Tibial nerve (tissue), 4 donors: ENCODE measurements around the gene PDE1C. TPM values are rescaled to one million over a fixed set of nuclear protein-coding genes. Genes with fewer than 3 reads are reported as not detected.

Experiments used
- DNase-seq, 2 donors: peaks; one replicate each; pipeline ENCODE4 v3.0.0-alpha.2; 2019; ENCODE audit warnings: low spot score in 2 of 2
- H3K27ac ChIP-seq, 4 donors: fragments of 200-600 bp; sonication (generic) in 3 of 4; one replicate each; pipeline ENCODE4 v1.5.1; 2017 to 2019; ENCODE audit warnings: mild to moderate bottlenecking in 1 of 4
- H3K27me3 ChIP-seq, 2 donors: fragments of 200-600 bp; sonication (generic) in 1 of 2; one replicate each; pipeline versions ENCODE4 v1.5.1 to v1.6.0; 2017 to 2019
- H3K36me3 ChIP-seq, 3 donors: fragments of 200-600 bp; sonication (generic); one replicate each; pipeline ENCODE4 v1.5.1; 2018 to 2019
- H3K4me1 ChIP-seq, 4 donors: fragments of 200-600 bp; sonication (generic) in 3 of 4; one replicate each; pipeline ENCODE4 v1.5.1; 2017 to 2019
- H3K4me3 ChIP-seq, 4 donors: fragments of 200-600 bp; sonication (generic) in 3 of 4; one replicate each; pipeline ENCODE4 v1.5.1; 2017 to 2019; ENCODE audit warnings: mild to moderate bottlenecking in 1 of 4, moderate library complexity in 1 of 4
- H3K9me3 ChIP-seq, 4 donors: fragments of 200-600 bp; sonication (generic) in 3 of 4; one replicate each; pipeline ENCODE4 v1.5.1; 2017 to 2019
- CTCF ChIP-seq, 5 experiments: fragments of 200-600 bp in 3 of 5; fragments of 450-650 bp in 2 of 5; sonication (generic) in 3 of 5; IDR thresholded peaks; one replicate each; pipeline ENCODE4 v1.5.1; 2016 to 2019; ENCODE audit warnings: antibody characterized with exemption in 5 of 5, mild to moderate bottlenecking in 3 of 5, moderate library complexity in 2 of 5
- EP300 ChIP-seq, 2 donors: sonication (generic); formaldehyde crosslinking; IDR thresholded peaks; one replicate each; pipeline ENCODE4 v1.6.1; 2017; ENCODE audit warnings: antibody characterized with exemption in 2 of 2, mild to moderate bottlenecking in 1 of 2
- POLR2A ChIP-seq, 2 donors: fragments of 450-650 bp; IDR thresholded peaks; one replicate each; pipeline ENCODE4 v1.6.1; 2017; ENCODE audit warnings: antibody characterized with exemption in 2 of 2, mild to moderate bottlenecking in 2 of 2, moderate library complexity in 2 of 2
- WGBS, 2 donors: methylation state at CpG; one replicate each; pipeline ENCODE4 v1.1.5; 2018; 5-methylcytosine and 5-hydroxymethylcytosine counted together
- total RNA-seq, 4 donors: library from RNA; depleted of rRNA; stranded (reverse); fragments of >200 nt; gene quantifications; one replicate each; pipeline ENCODE4 v1.1.0, GENCODE V29; 2016

The PDE1C gene
- total RNA-seq, 4 donors from 2014 or later = 10.6 to 31.8 (median 20.7) TPM

GRCh38 chr7:32053204-32053603 is 17.0 kb downstream of the PDE1C start:
- Histone ChIP-seq H3K36me3 (no peaks in the 10 kb centered on the region), H3K27me3 (no peaks in the 10 kb centered on the region), H3K4me1 (peaks cover 0 to 30% (median 0%) of the 10 kb centered on the region in 4 donors), H3K4me3 (no peak overlapping the region), H3K27ac (no peak overlapping the region), H3K9me3 (no peaks in the 10 kb centered on the region)
- 92 to 93% methylated on average over 3 of the region's 3 CpGs for WGBS, 2 donors
- DNase-seq = no peak
- TF ChIP-seq CTCF (IDR thresholded peaks at IDR 0.05) = no peak
- no peak for TF ChIP-seq POLR2A (IDR thresholded peaks at IDR 0.05)
- TF ChIP-seq EP300 (IDR thresholded peaks at IDR 0.05) = no peak

GRCh38 chr7:32051128-32051527 is 19.1 kb downstream of the PDE1C start:
- H3K9me3 ChIP-seq = no peaks in the 10 kb centered on the region
- H3K4me3 ChIP-seq = no peak overlapping the region
- TF ChIP-seq EP300 (IDR thresholded peaks at IDR 0.05) = no peak
- no peak for TF ChIP-seq POLR2A (IDR thresholded peaks at IDR 0.05)
- TF ChIP-seq CTCF (IDR thresholded peaks at IDR 0.05) = no peak
- H3K27me3 ChIP-seq = no peaks in the 10 kb centered on the region
- H3K4me1 ChIP-seq = peaks cover 0 to 15% (median 0%) of the 10 kb centered on the region in 4 donors
- no peaks in the 10 kb centered on the region for H3K36me3 ChIP-seq
- peak overlapping the region in 1 of 4 donors; percentile 10 for H3K27ac ChIP-seq
- no peak for DNase-seq
- 47 to 67% methylated on average over 5 of the region's 5 CpGs for WGBS, 2 donors

- no peak overlapping the region for H3K27ac ChIP-seq
- no peaks in the 10 kb centered on the region for H3K27me3 ChIP-seq
- DNase-seq = no peak
- H3K36me3 ChIP-seq = no peaks in the 10 kb centered on the region
- TF ChIP-seq EP300 (IDR thresholded peaks at IDR 0.05) = no peak
- no peak for TF ChIP-seq POLR2A (IDR thresholded peaks at IDR 0.05)
- no peak for TF ChIP-seq CTCF (IDR thresholded peaks at IDR 0.05)
- 64 to 67% methylated on average over 3 of the region's 3 CpGs for WGBS, 2 donors
- no peak overlapping the region for H3K4me3 ChIP-seq
- H3K9me3 ChIP-seq = no peaks in the 10 kb centered on the region
- H3K4me1 ChIP-seq = peaks cover 0 to 7% (median 0%) of the 10 kb centered on the region in 4 donors
Measured at GRCh38 chr7:32049599-32049998, 20.6 kb downstream of the PDE1C start.

- TF ChIP-seq EP300 (IDR thresholded peaks at IDR 0.05) (no peak), POLR2A (IDR thresholded peaks at IDR 0.05) (no peak), CTCF (IDR thresholded peaks at IDR 0.05) (no peak)
- no peaks in the 10 kb centered on the region for H3K9me3 ChIP-seq
- H3K27me3 ChIP-seq = no peaks in the 10 kb centered on the region
- H3K4me3 ChIP-seq = no peak overlapping the region
- H3K27ac ChIP-seq = no peak overlapping the region
- 21 to 28% methylated on average over 3 of the region's 3 CpGs for WGBS, 2 donors
- peaks cover 0 to 7% (median 0%) of the 10 kb centered on the region in 4 donors for H3K4me1 ChIP-seq
- no peak for DNase-seq
- no peaks in the 10 kb centered on the region for H3K36me3 ChIP-seq
Measured at GRCh38 chr7:32048970-32049491, 21.2 kb downstream of the PDE1C start.

GRCh38 chr7:32047801-32048200 is 22.4 kb downstream of the PDE1C start:
- TF ChIP-seq POLR2A (IDR thresholded peaks at IDR 0.05) (no peak), EP300 (IDR thresholded peaks at IDR 0.05) (no peak), CTCF (IDR thresholded peaks at IDR 0.05) (no peak)
- DNase-seq = no peak
- Histone ChIP-seq H3K27ac (no peak overlapping the region), H3K9me3 (no peaks in the 10 kb centered on the region), H3K27me3 (no peaks in the 10 kb centered on the region), H3K4me3 (no peak overlapping the region), H3K4me1 (peaks cover 0 to 7% (median 0%) of the 10 kb centered on the region in 4 donors), H3K36me3 (no peaks in the 10 kb centered on the region)
